ENCODE measurements around the gene RBM8A. TPM values are rescaled to one million over a fixed set of nuclear protein-coding genes. Genes with fewer than 3 reads are reported as not detected.
A peak's percentile ranks its signal among the peaks of the same experiment; 100 is the strongest.

The RBM8A gene
- total and polyA plus RNA-seq, 9 of the 15 experiments (the other 6 are each of a cell fraction or from before 2014, with no cell fraction given), result 215 to 1,035 (median 291) TPM

GRCh38 chr1:145879775-145880174 is 47.5 kb downstream of the RBM8A start (continued):
- no peak for TF ChIP-seq SIN3A (IDR thresholded peaks at IDR 0.05; ENCODE audit: borderline replicate concordance in 2 of 2, control insufficient read depth in 1 of 2, low read depth in 2 of 2, low read length in 2 of 2)
- no peak for TF ChIP-seq NR2C2 (CRISPR knock-in tag; IDR thresholded peaks at IDR 0.05)
- no peak for TF ChIP-seq NR2C2 (tag; IDR thresholded peaks at IDR 0.05)
- TF ChIP-seq HDGF (IDR thresholded peaks at IDR 0.05), result no peak
- no peak for TF ChIP-seq HMG20A (CRISPR knock-in tag; conservative IDR thresholded peaks at IDR 0.05)
- TF ChIP-seq FOXK1 (CRISPR knock-in tag; IDR thresholded peaks at IDR 0.05; ENCODE audit: borderline replicate concordance), result no peak
- TF ChIP-seq, protein P1, sequence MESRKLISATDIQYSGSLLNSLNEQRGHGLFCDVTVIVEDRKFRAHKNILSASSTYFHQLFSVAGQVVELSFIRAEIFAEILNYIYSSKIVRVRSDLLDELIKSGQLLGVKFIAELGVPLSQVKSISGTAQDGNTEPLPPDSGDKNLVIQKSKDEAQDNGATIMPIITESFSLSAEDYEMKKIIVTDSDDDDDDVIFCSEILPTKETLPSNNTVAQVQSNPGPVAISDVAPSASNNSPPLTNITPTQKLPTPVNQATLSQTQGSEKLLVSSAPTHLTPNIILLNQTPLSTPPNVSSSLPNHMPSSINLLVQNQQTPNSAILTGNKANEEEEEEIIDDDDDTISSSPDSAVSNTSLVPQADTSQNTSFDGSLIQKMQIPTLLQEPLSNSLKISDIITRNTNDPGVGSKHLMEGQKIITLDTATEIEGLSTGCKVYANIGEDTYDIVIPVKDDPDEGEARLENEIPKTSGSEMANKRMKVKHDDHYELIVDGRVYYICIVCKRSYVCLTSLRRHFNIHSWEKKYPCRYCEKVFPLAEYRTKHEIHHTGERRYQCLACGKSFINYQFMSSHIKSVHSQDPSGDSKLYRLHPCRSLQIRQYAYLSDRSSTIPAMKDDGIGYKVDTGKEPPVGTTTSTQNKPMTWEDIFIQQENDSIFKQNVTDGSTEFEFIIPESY (CRISPR knock-in tag; IDR thresholded peaks at IDR 0.05), result no peak
- no peak for TF ChIP-seq ZBTB17 (CRISPR knock-in tag; IDR thresholded peaks at IDR 0.05)
- no peak for TF ChIP-seq PHB2 (IDR thresholded peaks at IDR 0.05; ENCODE audit: low read depth)
- no peak for TF ChIP-seq ZNF398 (CRISPR knock-in tag; IDR thresholded peaks at IDR 0.05)
- no peak for TF ChIP-seq EP300 (IDR thresholded peaks at IDR 0.05; ENCODE audit: low read length)
- TF ChIP-seq CHAMP1 (IDR thresholded peaks at IDR 0.05), result no peak
- 0 out of 2 replicates have a peak, but pooled peaks have one; percentile 27 for TF ChIP-seq MECOM (CRISPR knock-in tag; IDR thresholded peaks at IDR 0.05)
- TF ChIP-seq RAD51 (IDR thresholded peaks at IDR 0.05; ENCODE audit: borderline replicate concordance, low read depth), result no peak
- no peak for TF ChIP-seq MTA3 (IDR thresholded peaks at IDR 0.05; ENCODE audit: borderline replicate concordance)
- TF ChIP-seq SIRT6 (IDR thresholded peaks at IDR 0.05; ENCODE audit: low read depth, low read length), result no peak
- no peak for TF ChIP-seq MAX (CRISPR knock-in tag; IDR thresholded peaks at IDR 0.05)
- TF ChIP-seq ZNF184 (CRISPR knock-in tag; IDR thresholded peaks at IDR 0.05), result no peak
- TF ChIP-seq, protein P2, sequence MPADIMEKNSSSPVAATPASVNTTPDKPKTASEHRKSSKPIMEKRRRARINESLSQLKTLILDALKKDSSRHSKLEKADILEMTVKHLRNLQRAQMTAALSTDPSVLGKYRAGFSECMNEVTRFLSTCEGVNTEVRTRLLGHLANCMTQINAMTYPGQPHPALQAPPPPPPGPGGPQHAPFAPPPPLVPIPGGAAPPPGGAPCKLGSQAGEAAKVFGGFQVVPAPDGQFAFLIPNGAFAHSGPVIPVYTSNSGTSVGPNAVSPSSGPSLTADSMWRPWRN (IDR thresholded peaks at IDR 0.05; ENCODE audit: low read depth), result no peak
- no peak for TF ChIP-seq NRF1 (conservative IDR thresholded peaks at IDR 0.05 in 1 of 2, IDR thresholded peaks at IDR 0.05 in 1 of 2)
- no peak for TF ChIP-seq U2AF2 (optimal IDR thresholded peaks at IDR 0.05; ENCODE audit: low read depth, low read length)
- TF ChIP-seq GABPB1 (CRISPR knock-in tag; IDR thresholded peaks at IDR 0.05), result no peak
- TF ChIP-seq ZNF41 (CRISPR knock-in tag; conservative IDR thresholded peaks at IDR 0.05), result no peak
- TF ChIP-seq CREBBP (IDR thresholded peaks at IDR 0.05; ENCODE audit: low read depth, low read length), result no peak

Measured in K562 (cell line).